H1 (cell line): Measurements from ENCODE around the gene ARNT2.

Experiments
- CHD2 ChIP-seq: IDR thresholded peaks from 2 replicates; pipeline ENCODE4 v1.6.1; 2012; ENCODE audit warnings: low read length, improper control_type of control experiment
- CTCF ChIP-seq, 3 experiments: IDR thresholded peaks; 1 replicate in 2 of 3; 2 replicates in 1 of 3; pipeline versions ENCODE4 v1.5.1 to v1.6.1; 2011; ENCODE audit warnings: low read length in 3 of 3, mild to moderate bottlenecking in 3 of 3, inconsistent platforms in 2 of 3, low read depth in 1 of 3, moderate library complexity in 1 of 3; ENCODE audit not compliant: insufficient read depth in 1 of 3; ENCODE audit errors: control extremely low read depth in 1 of 3
- EGR1 ChIP-seq: IDR thresholded peaks from 2 replicates; pipeline ENCODE4 v1.6.1; 2011; ENCODE audit warnings: low read depth, low read length, borderline replicate concordance
- EZH2 ChIP-seq: fragments of 200-600 bp; sonication (generic); IDR thresholded peaks from 2 replicates; pipeline ENCODE4 v1.7.1; 2012; ENCODE audit warnings: low read depth, mild to moderate bottlenecking, moderate library complexity, low read length, inconsistent platforms; ENCODE audit not compliant: severe bottlenecking
- FOSL1 ChIP-seq: IDR thresholded peaks from 2 replicates; pipeline ENCODE4 v1.6.1; 2011; ENCODE audit warnings: mild to moderate bottlenecking, low read depth, low read length, moderate library complexity; ENCODE audit not compliant: insufficient read depth
- POLR2A ChIP-seq, 2 experiments: IDR thresholded peaks; 1 replicate in 1 of 2; 2 replicates in 1 of 2; pipeline ENCODE4 v1.6.1; 2011; ENCODE audit warnings: low read depth in 2 of 2, low read length in 2 of 2, mild to moderate bottlenecking in 2 of 2; ENCODE audit errors: control extremely low read depth in 1 of 2
- RAD21 ChIP-seq, 2 experiments: IDR thresholded peaks in 1 of 2; conservative IDR thresholded peaks in 1 of 2; 2 replicates each; pipeline ENCODE4 v1.6.1; 2011; ENCODE audit warnings: low read depth in 2 of 2, low read length in 2 of 2, improper control_type of control experiment in 1 of 2, inconsistent platforms in 1 of 2, mild to moderate bottlenecking in 1 of 2, moderate library complexity in 1 of 2
- RXRA ChIP-seq: IDR thresholded peaks from 2 replicates; pipeline ENCODE4 v1.6.1; 2011; ENCODE audit warnings: low read depth, mild to moderate bottlenecking, low read length, moderate library complexity; ENCODE audit not compliant: insufficient read depth
- SIN3A ChIP-seq, 2 experiments: IDR thresholded peaks in 1 of 2; conservative IDR thresholded peaks in 1 of 2; 2 replicates each; pipeline ENCODE4 v1.6.1; 2011 to 2012; ENCODE audit warnings: low read length in 2 of 2, improper control_type of control experiment in 1 of 2, low read depth in 1 of 2, mild to moderate bottlenecking in 1 of 2
- TAF1 ChIP-seq: IDR thresholded peaks from 2 replicates; pipeline ENCODE4 v1.6.1; 2011; ENCODE audit warnings: mild to moderate bottlenecking, low read depth, low read length

GRCh38 chr15:80416702-80417101, 12.5 kb downstream of the ARNT2 start:
- TF ChIP-seq EGR1 (no peak), TAF1 (no peak), CHD2 (no peak), POLR2A (IDR thresholded peaks at IDR 0.05; ENCODE audit: control extremely low read depth in 1 of 2, low read depth in 2 of 2, low read length in 2 of 2) (no peak), EZH2 (no peak), SIN3A (conservative IDR thresholded peaks at IDR 0.05 in 1 of 2, IDR thresholded peaks at IDR 0.05 in 1 of 2; ENCODE audit: low read depth in 1 of 2, low read length in 2 of 2) (no peak), CTCF (IDR thresholded peaks at IDR 0.05; ENCODE audit: control extremely low read depth in 1 of 3, insufficient read depth in 1 of 3, low read depth in 1 of 3, low read length in 3 of 3) (no peak), FOSL1 (no peak), RXRA (no peak), RAD21 (IDR thresholded peaks at IDR 0.05 in 1 of 2, conservative IDR thresholded peaks at IDR 0.05 in 1 of 2; ENCODE audit: low read depth in 2 of 2, low read length in 2 of 2) (no peak)
